Ishikawa (cell line): Measurements from ENCODE around the gene RYR1.

Experiments used
- CEBPB ChIP-seq: IDR thresholded peaks from 2 replicates; pipeline ENCODE4 v1.6.1; 2012
- CREB1 ChIP-seq: IDR thresholded peaks from 2 replicates; pipeline ENCODE4 v1.6.1; 2012; ENCODE audit warnings: low read depth
- EGR1 ChIP-seq: IDR thresholded peaks from 2 replicates; pipeline ENCODE4 v1.6.1; 2012
- EP300 ChIP-seq: IDR thresholded peaks from 2 replicates; pipeline ENCODE4 v1.6.1; 2012; ENCODE audit warnings: borderline replicate concordance
- FOXM1 ChIP-seq: IDR thresholded peaks from 2 replicates; pipeline ENCODE4 v1.6.1; 2012; ENCODE audit warnings: low read depth, borderline replicate concordance
- MAX ChIP-seq: IDR thresholded peaks from 2 replicates; pipeline ENCODE4 v1.6.1; 2012
- RAD21 ChIP-seq: IDR thresholded peaks from 2 replicates; pipeline ENCODE4 v1.6.1; 2012; ENCODE audit warnings: low read depth
- TAF1 ChIP-seq: IDR thresholded peaks from 2 replicates; pipeline ENCODE4 v1.6.1; 2012; ENCODE audit warnings: low read depth, mild to moderate bottlenecking
- TEAD4 ChIP-seq: IDR thresholded peaks from 2 replicates; pipeline ENCODE4 v1.6.1; 2012
- YY1 ChIP-seq: IDR thresholded peaks from 2 replicates; pipeline ENCODE4 v1.6.1; 2012; ENCODE audit warnings: low read depth
- ZBTB7A ChIP-seq: IDR thresholded peaks from 2 replicates; pipeline ENCODE4 v1.6.1; 2012; ENCODE audit warnings: low read depth
- TF ChIP-seq, protein P1 (sequence below): IDR thresholded peaks from 2 replicates; pipeline ENCODE4 v1.6.1; 2012; ENCODE audit warnings: low read depth, mild to moderate bottlenecking
- TF ChIP-seq, protein P2 (sequence below): IDR thresholded peaks from 2 replicates; pipeline ENCODE4 v1.6.1; 2012

- no peak for TF ChIP-seq CEBPB
- TF ChIP-seq TAF1: no peak
- no peak for TF ChIP-seq EP300
- TF ChIP-seq ZBTB7A: no peak
- TF ChIP-seq, protein P1, sequence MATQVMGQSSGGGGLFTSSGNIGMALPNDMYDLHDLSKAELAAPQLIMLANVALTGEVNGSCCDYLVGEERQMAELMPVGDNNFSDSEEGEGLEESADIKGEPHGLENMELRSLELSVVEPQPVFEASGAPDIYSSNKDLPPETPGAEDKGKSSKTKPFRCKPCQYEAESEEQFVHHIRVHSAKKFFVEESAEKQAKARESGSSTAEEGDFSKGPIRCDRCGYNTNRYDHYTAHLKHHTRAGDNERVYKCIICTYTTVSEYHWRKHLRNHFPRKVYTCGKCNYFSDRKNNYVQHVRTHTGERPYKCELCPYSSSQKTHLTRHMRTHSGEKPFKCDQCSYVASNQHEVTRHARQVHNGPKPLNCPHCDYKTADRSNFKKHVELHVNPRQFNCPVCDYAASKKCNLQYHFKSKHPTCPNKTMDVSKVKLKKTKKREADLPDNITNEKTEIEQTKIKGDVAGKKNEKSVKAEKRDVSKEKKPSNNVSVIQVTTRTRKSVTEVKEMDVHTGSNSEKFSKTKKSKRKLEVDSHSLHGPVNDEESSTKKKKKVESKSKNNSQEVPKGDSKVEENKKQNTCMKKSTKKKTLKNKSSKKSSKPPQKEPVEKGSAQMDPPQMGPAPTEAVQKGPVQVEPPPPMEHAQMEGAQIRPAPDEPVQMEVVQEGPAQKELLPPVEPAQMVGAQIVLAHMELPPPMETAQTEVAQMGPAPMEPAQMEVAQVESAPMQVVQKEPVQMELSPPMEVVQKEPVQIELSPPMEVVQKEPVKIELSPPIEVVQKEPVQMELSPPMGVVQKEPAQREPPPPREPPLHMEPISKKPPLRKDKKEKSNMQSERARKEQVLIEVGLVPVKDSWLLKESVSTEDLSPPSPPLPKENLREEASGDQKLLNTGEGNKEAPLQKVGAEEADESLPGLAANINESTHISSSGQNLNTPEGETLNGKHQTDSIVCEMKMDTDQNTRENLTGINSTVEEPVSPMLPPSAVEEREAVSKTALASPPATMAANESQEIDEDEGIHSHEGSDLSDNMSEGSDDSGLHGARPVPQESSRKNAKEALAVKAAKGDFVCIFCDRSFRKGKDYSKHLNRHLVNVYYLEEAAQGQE: no peak
- TF ChIP-seq EGR1: no peak
- TF ChIP-seq CREB1: no peak
- TF ChIP-seq FOXM1: no peak
- TF ChIP-seq YY1: no peak
- TF ChIP-seq, protein P2, sequence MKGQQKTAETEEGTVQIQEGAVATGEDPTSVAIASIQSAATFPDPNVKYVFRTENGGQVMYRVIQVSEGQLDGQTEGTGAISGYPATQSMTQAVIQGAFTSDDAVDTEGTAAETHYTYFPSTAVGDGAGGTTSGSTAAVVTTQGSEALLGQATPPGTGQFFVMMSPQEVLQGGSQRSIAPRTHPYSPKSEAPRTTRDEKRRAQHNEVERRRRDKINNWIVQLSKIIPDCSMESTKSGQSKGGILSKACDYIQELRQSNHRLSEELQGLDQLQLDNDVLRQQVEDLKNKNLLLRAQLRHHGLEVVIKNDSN: no peak
- TF ChIP-seq MAX: no peak
- TF ChIP-seq RAD21: no peak
- no peak for TF ChIP-seq TEAD4
These were observed 69.6 kb downstream of the RYR1 start for GRCh38 chr19:38503077-38503410.
